ENCODE data around the gene SLC38A10.
A peak's percentile ranks its signal among the peaks of the same experiment; 100 is the strongest.

The SLC38A10 gene

GRCh38 chr17:81197831-81198490, 97.1 kb downstream of the SLC38A10 start:
- intact Hi-C loops (cut with DNase I): no loop called here
- peak in 1 of 10 donors; percentile 87 for DNase-seq

- intact Hi-C loops (cut with DNase I): no loop called here
- DNase-seq: peak in 1 of 10 donors; percentile 80
Observed at GRCh38 chr17:81197409-81197795, 97.7 kb downstream of the SLC38A10 start.

- peak in 1 of 10 donors; percentile 77 for DNase-seq
- intact Hi-C loops (cut with DNase I): no loop called here
Observed at GRCh38 chr17:81196505-81197408, 98.3 kb downstream of the SLC38A10 start.

GRCh38 chr17:81195941-81196495, 99.1 kb downstream of the SLC38A10 start:
- peak in 1 of 10 donors; percentile 62 for DNase-seq
- intact Hi-C loops (cut with DNase I): no loop called here

All from posterior cingulate gyrus (tissue), 11 donors.